Prostate gland (tissue), 2 donors: ENCODE results near the gene NAGA. TPM values are rescaled to one million over a fixed set of nuclear protein-coding genes. Genes with fewer than 3 reads are reported as not detected.

ENCODE experiments used
- DNase-seq: peaks from one replicate; pipeline ENCODE4 v3.0.0-alpha.2; 2019; ENCODE audit warnings: low spot score
- H3K27ac ChIP-seq, 2 donors: fragments of 200-600 bp; sonication (generic); 2 replicates each; pipeline ENCODE4 v1.5.1; 2017 to 2019
- H3K27me3 ChIP-seq: fragments of 200-600 bp; sonication (generic); replicated peaks from 2 replicates; pipeline ENCODE4 v1.5.1; 2019; ENCODE audit not compliant: insufficient read depth
- H3K36me3 ChIP-seq, 2 donors: fragments of 200-600 bp; sonication (generic); 1 replicate in 1 of 2; 2 replicates in 1 of 2; pipeline versions ENCODE4 v1.5.1 to v1.8.1; 2017 to 2019
- H3K4me1 ChIP-seq: fragments of 200-600 bp; sonication (generic); replicated peaks from 2 replicates; pipeline ENCODE4 v1.5.1; 2019
- H3K4me3 ChIP-seq, 2 donors: fragments of 200-600 bp; sonication (generic); 2 replicates each; pipeline ENCODE4 v1.5.1; 2017 to 2019
- H3K9me3 ChIP-seq: fragments of 200-600 bp; sonication (generic); 2 replicates; pipeline ENCODE4 v1.5.1; 2017
- POLR2A ChIP-seq: fragments of 450-650 bp; IDR thresholded peaks from one replicate; pipeline ENCODE4 v1.6.1; 2016; ENCODE audit warnings: antibody characterized with exemption, mild to moderate bottlenecking
- POLR2AphosphoS5 ChIP-seq: sonication (generic); formaldehyde crosslinking; IDR thresholded peaks from one replicate; pipeline ENCODE4 v1.6.1; 2017; ENCODE audit warnings: antibody characterized with exemption
- WGBS: methylation state at CpG from one replicate; pipeline ENCODE4 v1.1.5; 2018; 5-methylcytosine and 5-hydroxymethylcytosine counted together
- intact Hi-C: fragments of 100-400 bp; cut with DNase I; formaldehyde crosslinking; loops from one replicate; pipeline ENCODE4 v1.14.2; 2022
- total RNA-seq, 2 donors: library from RNA; depleted of rRNA; stranded (reverse); fragments of >200 nt; gene quantifications; one replicate each; pipeline ENCODE4 v1.1.0, GENCODE V29; 2016
- TF ChIP-seq, protein P1 (sequence below), 4 experiments: fragments of 200-600 bp in 2 of 4; fragments of 450-650 bp in 2 of 4; sonication (generic) in 2 of 4; IDR thresholded peaks; 1 replicate in 3 of 4; 2 replicates in 1 of 4; pipeline ENCODE4 v1.5.1; 2016 to 2019; ENCODE audit warnings: antibody characterized with exemption in 4 of 4, mild to moderate bottlenecking in 2 of 4, moderate library complexity in 2 of 4

NAGA gene
- total RNA-seq, 2 donors from 2014 or later = 41.5 to 47.1 TPM

DNA sequence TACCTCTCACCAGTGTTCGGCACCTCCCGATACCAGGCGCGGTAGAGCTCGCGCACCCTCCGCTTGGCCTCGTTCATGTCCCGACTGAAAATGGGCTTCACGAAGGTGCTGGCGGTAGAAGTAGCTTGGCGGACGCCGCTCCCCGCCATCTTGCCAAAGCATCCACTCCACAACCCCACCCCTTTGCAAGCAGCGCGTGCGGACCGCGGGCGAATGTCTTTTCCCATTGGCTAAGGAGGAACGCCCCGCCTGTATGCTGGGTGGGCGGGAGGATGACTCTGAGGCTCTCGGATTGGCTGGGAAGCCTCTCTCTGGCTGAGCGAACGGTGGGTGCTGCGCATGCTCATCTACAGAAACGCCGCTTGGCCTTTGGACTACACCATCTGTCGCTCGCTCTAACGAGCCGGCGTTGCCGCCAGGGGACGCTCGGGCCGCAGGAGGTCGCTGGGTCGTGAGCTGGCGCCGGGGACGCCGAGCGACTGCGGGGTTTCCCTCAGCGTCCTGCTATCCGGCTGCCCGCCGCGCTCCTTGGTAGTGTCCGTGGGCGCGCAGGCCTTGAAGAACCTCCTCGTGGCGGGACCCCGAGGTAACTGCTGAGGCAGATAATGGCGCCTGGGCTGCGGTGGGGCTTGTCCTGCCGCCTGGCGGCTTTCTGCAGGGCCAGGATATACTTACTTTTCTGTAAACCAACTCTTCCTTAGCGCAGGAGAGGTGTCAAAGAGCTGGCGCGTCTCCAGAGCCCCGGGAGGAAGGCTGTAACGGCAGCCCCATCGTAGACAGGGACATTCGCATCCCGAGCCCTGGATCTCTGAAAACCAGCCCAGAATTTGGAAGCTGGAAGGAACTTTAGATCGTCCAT, 20.2 kb upstream of the NAGA start, which contains the start of gene NDUFA6:
Gene NDUFA6, minus strand, starts transcription at position 177 of the 859 bp plus-strand sequence. Its CDS starts 28 bp downstream, at position 149.
- H3K9me3 ChIP-seq = no peaks in the 10 kb centered on the region
- peak; percentile 100 for DNase-seq
- under 1% methylated on average over 66 of the region's 71 CpGs for WGBS
- no peaks in the 10 kb centered on the region for H3K27me3 ChIP-seq
- no peaks in the 10 kb centered on the region for H3K4me1 ChIP-seq
- TF ChIP-seq POLR2AphosphoS5 = peak; percentile 100
- TF ChIP-seq, protein P1, sequence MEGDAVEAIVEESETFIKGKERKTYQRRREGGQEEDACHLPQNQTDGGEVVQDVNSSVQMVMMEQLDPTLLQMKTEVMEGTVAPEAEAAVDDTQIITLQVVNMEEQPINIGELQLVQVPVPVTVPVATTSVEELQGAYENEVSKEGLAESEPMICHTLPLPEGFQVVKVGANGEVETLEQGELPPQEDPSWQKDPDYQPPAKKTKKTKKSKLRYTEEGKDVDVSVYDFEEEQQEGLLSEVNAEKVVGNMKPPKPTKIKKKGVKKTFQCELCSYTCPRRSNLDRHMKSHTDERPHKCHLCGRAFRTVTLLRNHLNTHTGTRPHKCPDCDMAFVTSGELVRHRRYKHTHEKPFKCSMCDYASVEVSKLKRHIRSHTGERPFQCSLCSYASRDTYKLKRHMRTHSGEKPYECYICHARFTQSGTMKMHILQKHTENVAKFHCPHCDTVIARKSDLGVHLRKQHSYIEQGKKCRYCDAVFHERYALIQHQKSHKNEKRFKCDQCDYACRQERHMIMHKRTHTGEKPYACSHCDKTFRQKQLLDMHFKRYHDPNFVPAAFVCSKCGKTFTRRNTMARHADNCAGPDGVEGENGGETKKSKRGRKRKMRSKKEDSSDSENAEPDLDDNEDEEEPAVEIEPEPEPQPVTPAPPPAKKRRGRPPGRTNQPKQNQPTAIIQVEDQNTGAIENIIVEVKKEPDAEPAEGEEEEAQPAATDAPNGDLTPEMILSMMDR (IDR thresholded peaks at IDR 0.05) = peak; percentile 87 to 100 (median 94)
- TF ChIP-seq POLR2A = peak; percentile 90
- H3K27ac ChIP-seq = peak within 1 kb of the TSS; percentile 90 to 92
- intact Hi-C loops = loop anchor here (2.0 kb wide), 1 partner anchor 346 kb away; no protein-coding TSS in a partner anchor
- H3K4me3 ChIP-seq = peak within 1 kb of the TSS; percentile 62 to 68
- peaks cover 0 to under 1% of the 10 kb centered on the region in 2 donors for H3K36me3 ChIP-seq

DNA sequence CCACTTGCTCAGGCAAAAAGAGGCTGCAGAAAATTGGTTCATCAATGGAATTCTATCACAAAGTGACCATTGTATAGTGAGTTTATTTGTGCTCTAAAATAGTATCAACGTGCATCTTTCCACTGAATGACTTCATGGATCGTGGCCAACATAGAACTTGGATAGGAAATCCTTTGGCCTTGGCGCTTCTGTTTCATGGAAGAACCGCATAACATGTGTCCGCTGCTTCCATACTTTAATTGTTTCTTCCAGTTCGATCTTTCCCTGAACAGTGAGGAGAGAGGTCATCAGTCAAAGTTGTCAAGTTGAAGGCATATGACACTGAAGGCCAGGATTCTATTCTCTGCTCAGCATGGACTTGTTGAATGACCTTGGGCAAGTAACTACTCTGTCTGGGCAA, 15.4 kb upstream of the NAGA start:
- intact Hi-C loops = no loop called here
- DNase-seq = no peak
- no peaks in the 10 kb centered on the region for H3K9me3 ChIP-seq
- TF ChIP-seq POLR2A (no peak), POLR2AphosphoS5 (no peak)
- TF ChIP-seq, protein P1 (IDR thresholded peaks at IDR 0.05) = no peak
- peaks cover 11% of the 10 kb centered on the region for H3K4me1 ChIP-seq
- WGBS = 65% methylated on average over 6 of the region's 6 CpGs
- H3K27ac ChIP-seq = no peak overlapping the region
- peaks cover 0 to 5% of the 10 kb centered on the region in 2 donors for H3K36me3 ChIP-seq
- H3K27me3 ChIP-seq = no peaks in the 10 kb centered on the region
- H3K4me3 ChIP-seq = no peak overlapping the region

DNA sequence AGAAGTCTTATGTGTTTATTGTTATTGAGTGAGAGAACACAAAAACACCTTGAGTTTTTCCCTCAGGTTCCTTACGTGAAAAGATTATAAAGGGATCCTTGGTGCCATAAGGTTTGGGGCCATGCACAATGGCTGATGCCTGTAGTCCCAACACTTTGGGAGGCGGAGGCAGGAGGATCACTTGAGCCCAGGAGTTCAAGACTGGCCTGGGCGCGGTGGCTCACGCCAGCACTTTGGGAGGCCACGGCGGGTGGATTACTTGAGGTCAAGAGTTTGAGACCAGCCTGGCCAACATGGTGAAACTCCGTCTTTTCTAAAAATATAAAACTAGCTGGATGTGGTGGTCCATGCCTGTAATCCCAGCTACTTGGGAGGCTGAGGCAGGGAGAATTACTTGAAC, 14.3 kb upstream of the NAGA start:
- WGBS = 95% methylated on average over 8 of the region's 8 CpGs
- Histone ChIP-seq H3K4me1 (peaks cover 11% of the 10 kb centered on the region), H3K27me3 (no peaks in the 10 kb centered on the region), H3K4me3 (no peak overlapping the region), H3K9me3 (no peaks in the 10 kb centered on the region), H3K27ac (no peak overlapping the region), H3K36me3 (peaks cover 0 to 5% of the 10 kb centered on the region in 2 donors)
- no peak for TF ChIP-seq POLR2A
- TF ChIP-seq, protein P1 (IDR thresholded peaks at IDR 0.05) = no peak
- no peak for TF ChIP-seq POLR2AphosphoS5
- intact Hi-C loops = no loop called here
- DNase-seq = no peak

DNA sequence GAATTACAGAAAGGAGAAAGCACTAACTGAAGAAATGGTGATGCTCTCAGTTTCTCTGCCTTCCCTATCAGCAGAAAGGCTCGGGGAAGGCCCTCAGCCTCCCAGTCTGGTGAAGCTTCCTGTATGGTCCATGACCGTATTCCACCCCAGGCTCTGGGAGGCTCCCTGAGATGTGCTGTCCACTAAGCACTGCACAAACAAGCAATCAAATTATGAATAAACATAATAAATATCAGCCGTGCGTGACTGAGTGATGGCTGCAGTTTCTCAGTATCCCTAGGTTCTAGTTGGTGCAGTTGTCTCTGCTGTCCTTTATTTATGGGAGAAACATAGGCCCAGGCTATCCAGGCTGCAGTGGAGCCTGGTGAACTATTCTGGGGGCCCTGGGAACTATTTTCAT, 12.5 kb upstream of the NAGA start:
- H3K4me1 ChIP-seq = peaks cover 19% of the 10 kb centered on the region
- 80% methylated on average over 4 of the region's 4 CpGs for WGBS
- peak overlapping the region in 1 of 2 donors; percentile 31 for H3K27ac ChIP-seq
- intact Hi-C loops = no loop called here
- TF ChIP-seq POLR2AphosphoS5 = peak; percentile 76
- TF ChIP-seq, protein P1 (IDR thresholded peaks at IDR 0.05) = no peak
- no peaks in the 10 kb centered on the region for H3K27me3 ChIP-seq
- H3K4me3 ChIP-seq = no peak overlapping the region
- H3K36me3 ChIP-seq = peaks cover 0 to 5% of the 10 kb centered on the region in 2 donors
- no peaks in the 10 kb centered on the region for H3K9me3 ChIP-seq
- DNase-seq = no peak
